NCI-H2107 treated with DMSO at 0.1 percent for 48 hours (cell line): ENCODE data around the gene FCMR.

Experiments
- DNase-seq: peaks from one replicate; lab custom pipeline; 2025; ENCODE audit not compliant: unreplicated experiment; lab: John Stamatoyannopoulos, UW

FCMR gene

GRCh38 chr1:206921772-206922265 is at the start of gene FCMR:
Gene FCMR, minus strand, starts transcription at chr1:206921941. Its CDS starts 87 bp downstream, at chr1:206921854.
- DNase-seq, result no peak

GRCh38 chr1:206971029-206971655 is 49.4 kb upstream of the FCMR start:
- no peak for DNase-seq

GRCh38 chr1:206970446-206970845 is 48.7 kb upstream of the FCMR start, which contains the start of gene FCAMR:
Gene FCAMR, minus strand, starts transcription at chr1:206970460. Its CDS starts 335 bp downstream, at chr1:206970125.
- DNase-seq, result no peak

- DNase-seq, result no peak
Observed at GRCh38 chr1:206969090-206969489, 47.3 kb upstream of the FCMR start.

GRCh38 chr1:206967096-206967849 is 45.5 kb upstream of the FCMR start:
- no peak for DNase-seq

- no peak for DNase-seq
Observed at GRCh38 chr1:206965781-206966180, 44.0 kb upstream of the FCMR start.

GRCh38 chr1:206963740-206964139 is 42.0 kb upstream of the FCMR start:
- no peak for DNase-seq

GRCh38 chr1:206963119-206963712 is 41.5 kb upstream of the FCMR start:
- no peak for DNase-seq

- no peak for DNase-seq
Observed at GRCh38 chr1:206962272-206962671, 40.5 kb upstream of the FCMR start.

- no peak for DNase-seq
Observed at GRCh38 chr1:206961668-206962067, 39.9 kb upstream of the FCMR start.

GRCh38 chr1:206960676-206961386 is 39.1 kb upstream of the FCMR start:
- DNase-seq, result no peak

- DNase-seq, result no peak
Observed at GRCh38 chr1:206958144-206958543, 36.4 kb upstream of the FCMR start.

- no peak for DNase-seq
Observed at GRCh38 chr1:206957639-206958038, 35.9 kb upstream of the FCMR start.

GRCh38 chr1:206955476-206956451 is 34.0 kb upstream of the FCMR start:
- no peak for DNase-seq

- no peak for DNase-seq
Observed at GRCh38 chr1:206954459-206955342, 33.0 kb upstream of the FCMR start.

- DNase-seq, result no peak
Observed at GRCh38 chr1:206953626-206954025, 31.9 kb upstream of the FCMR start.

- DNase-seq, result no peak
Observed at GRCh38 chr1:206953126-206953525, 31.4 kb upstream of the FCMR start.

- no peak for DNase-seq
Observed at GRCh38 chr1:206952171-206952570, 30.4 kb upstream of the FCMR start.
